ENCODE measurements around the gene DPF3. TPM values are rescaled to one million over a fixed set of nuclear protein-coding genes. Genes with fewer than 3 reads are reported as not detected.

DPF3 gene
- total and polyA plus RNA-seq, 9 of the 15 experiments (the other 6 are each of a cell fraction or from before 2014, with no cell fraction given) = 0.21 to 4.9 (median 1.2) TPM

- DNase-seq (ENCODE audit: extremely low read depth in 1 of 4, low spot score in 3 of 4) (no peak), ATAC-seq (no peak), FAIRE-seq (no peak)
- no TSS peak for BruUV-seq (replicated peaks)
- H3K4me1 ChIP-seq (replicated peaks in 1 of 2; ENCODE audit: control insufficient read depth in 2 of 2, insufficient read depth in 2 of 2, low read length in 2 of 2) = no peaks in the 10 kb centered on the region
- 0% methylated on average over 5 of the region's 5 CpGs for WGBS (ENCODE audit: insufficient coverage, low coverage, missing lambda C conversion rate)
- in situ Hi-C loops (cut with MboI) = no loop called here
- H3K4me2 ChIP-seq (ENCODE audit: insufficient read depth, low read length) = no peak overlapping the region
- H2AFZ ChIP-seq (ENCODE audit: low read depth, low read length) = no peak overlapping the region
- POLR2A ChIA-PET = no interaction called here
- no peaks in the 10 kb centered on the region for H4K20me1 ChIP-seq (replicated peaks; ENCODE audit: control insufficient read depth, insufficient read depth, low read length)
- no peak overlapping the region for H3K4me3 ChIP-seq
- no peaks in the 10 kb centered on the region for H3K36me3 ChIP-seq (ENCODE audit: control insufficient read depth, insufficient read depth, low read length)
- TF ChIP-seq ASH1L (IDR thresholded peaks at IDR 0.05; ENCODE audit: borderline replicate concordance, low read depth, partially characterized antibody) (no peak), ZNF431 (CRISPR knock-in tag; IDR thresholded peaks at IDR 0.05) (no peak), FOXM1 (IDR thresholded peaks at IDR 0.05; ENCODE audit: low read depth) (no peak), FOXM1 (CRISPR knock-in tag; IDR thresholded peaks at IDR 0.05; ENCODE audit: low read depth) (no peak), ZNF699 (CRISPR knock-in tag; IDR thresholded peaks at IDR 0.05; ENCODE audit: insufficient replicate concordance) (no peak), ZC3H11A (IDR thresholded peaks at IDR 0.05; ENCODE audit: low read depth, low read length) (no peak), HDAC2 (IDR thresholded peaks at IDR 0.05) (no peak), MTA1 (IDR thresholded peaks at IDR 0.05; ENCODE audit: borderline replicate concordance) (no peak), TEAD1 (CRISPR knock-in tag; IDR thresholded peaks at IDR 0.05) (no peak), ZBTB33 (CRISPR knock-in tag; IDR thresholded peaks at IDR 0.05) (no peak), ZNF707 (CRISPR knock-in tag; conservative IDR thresholded peaks at IDR 0.05) (no peak), ZNF224 (CRISPR knock-in tag; IDR thresholded peaks at IDR 0.05) (no peak), ZNF398 (CRISPR knock-in tag; IDR thresholded peaks at IDR 0.05) (no peak), ZNF217 (CRISPR knock-in tag; IDR thresholded peaks at IDR 0.05) (no peak)
- TF ChIP-seq, protein P1, sequence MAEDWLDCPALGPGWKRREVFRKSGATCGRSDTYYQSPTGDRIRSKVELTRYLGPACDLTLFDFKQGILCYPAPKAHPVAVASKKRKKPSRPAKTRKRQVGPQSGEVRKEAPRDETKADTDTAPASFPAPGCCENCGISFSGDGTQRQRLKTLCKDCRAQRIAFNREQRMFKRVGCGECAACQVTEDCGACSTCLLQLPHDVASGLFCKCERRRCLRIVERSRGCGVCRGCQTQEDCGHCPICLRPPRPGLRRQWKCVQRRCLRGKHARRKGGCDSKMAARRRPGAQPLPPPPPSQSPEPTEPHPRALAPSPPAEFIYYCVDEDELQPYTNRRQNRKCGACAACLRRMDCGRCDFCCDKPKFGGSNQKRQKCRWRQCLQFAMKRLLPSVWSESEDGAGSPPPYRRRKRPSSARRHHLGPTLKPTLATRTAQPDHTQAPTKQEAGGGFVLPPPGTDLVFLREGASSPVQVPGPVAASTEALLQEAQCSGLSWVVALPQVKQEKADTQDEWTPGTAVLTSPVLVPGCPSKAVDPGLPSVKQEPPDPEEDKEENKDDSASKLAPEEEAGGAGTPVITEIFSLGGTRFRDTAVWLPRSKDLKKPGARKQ (CRISPR knock-in tag; IDR thresholded peaks at IDR 0.05) = no peak
- no peak overlapping the region for H3K9ac ChIP-seq (ENCODE audit: insufficient read depth in 1 of 2, low read depth in 2 of 2, low read length in 2 of 2)
- H3K9me3 ChIP-seq (replicated peaks; ENCODE audit: control insufficient read depth, insufficient read depth, low read depth, low read length) = no peaks in the 10 kb centered on the region
- no peaks in the 10 kb centered on the region for H3K9me1 ChIP-seq (ENCODE audit: control insufficient read depth, insufficient read depth, low read length)
- H3K27ac ChIP-seq (ENCODE audit: extremely low read depth, low read depth, low read length) = no peak overlapping the region
- intact Hi-C loops (cut with micrococcal nuclease) = no loop called here
- H3K27me3 ChIP-seq (ENCODE audit: control insufficient read depth in 2 of 2, insufficient read depth in 2 of 2, low read length in 2 of 2) = no peaks in the 10 kb centered on the region
- H3K79me2 ChIP-seq (ENCODE audit: control insufficient read depth, insufficient read depth, low read length) = no peaks in the 10 kb centered on the region
- CTCF ChIA-PET (ENCODE audit: low intra/inter-chr PET ratio) = no interaction called here
Measured at GRCh38 chr14:72588521-72588920, 305.4 kb downstream of the DPF3 start.

All from K562 (cell line).